Astrocyte (in vitro differentiated cells and primary cell): ENCODE data around the gene DOCK10.

Source experiments
- EZH2 ChIP-seq: IDR thresholded peaks from 2 replicates; pipeline ENCODE4 v1.6.1; 2012; ENCODE audit warnings: mild to moderate bottlenecking, low read length, inconsistent platforms; ENCODE audit not compliant: insufficient read depth
- TF ChIP-seq, protein P1 (sequence below): IDR thresholded peaks from 2 replicates; pipeline ENCODE4 v1.5.1; 2011; ENCODE audit warnings: low read depth, mild to moderate bottlenecking, inconsistent platforms, low read length, moderate library complexity; ENCODE audit not compliant: insufficient read depth

DNA sequence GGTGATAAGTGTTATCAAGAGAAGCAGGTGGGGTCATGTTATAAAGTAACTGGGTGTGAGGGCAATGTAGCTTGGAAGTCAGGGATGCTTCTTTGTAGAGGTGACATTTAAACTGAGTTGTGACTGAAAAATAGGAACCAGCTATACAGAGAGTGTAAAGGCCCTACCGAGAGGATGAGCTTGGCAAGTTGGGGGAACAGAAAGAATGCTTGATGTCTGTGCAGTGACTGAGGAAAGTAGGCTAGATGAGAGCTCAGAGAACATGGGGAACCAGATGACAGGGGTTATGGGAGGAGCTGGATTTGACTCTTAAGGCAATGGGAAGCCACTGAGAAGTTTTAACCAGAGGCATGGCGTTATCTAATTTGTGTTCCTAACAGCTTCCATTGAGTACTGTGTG is 115.3 kb downstream of the DOCK10 start:
- TF ChIP-seq, protein P1, sequence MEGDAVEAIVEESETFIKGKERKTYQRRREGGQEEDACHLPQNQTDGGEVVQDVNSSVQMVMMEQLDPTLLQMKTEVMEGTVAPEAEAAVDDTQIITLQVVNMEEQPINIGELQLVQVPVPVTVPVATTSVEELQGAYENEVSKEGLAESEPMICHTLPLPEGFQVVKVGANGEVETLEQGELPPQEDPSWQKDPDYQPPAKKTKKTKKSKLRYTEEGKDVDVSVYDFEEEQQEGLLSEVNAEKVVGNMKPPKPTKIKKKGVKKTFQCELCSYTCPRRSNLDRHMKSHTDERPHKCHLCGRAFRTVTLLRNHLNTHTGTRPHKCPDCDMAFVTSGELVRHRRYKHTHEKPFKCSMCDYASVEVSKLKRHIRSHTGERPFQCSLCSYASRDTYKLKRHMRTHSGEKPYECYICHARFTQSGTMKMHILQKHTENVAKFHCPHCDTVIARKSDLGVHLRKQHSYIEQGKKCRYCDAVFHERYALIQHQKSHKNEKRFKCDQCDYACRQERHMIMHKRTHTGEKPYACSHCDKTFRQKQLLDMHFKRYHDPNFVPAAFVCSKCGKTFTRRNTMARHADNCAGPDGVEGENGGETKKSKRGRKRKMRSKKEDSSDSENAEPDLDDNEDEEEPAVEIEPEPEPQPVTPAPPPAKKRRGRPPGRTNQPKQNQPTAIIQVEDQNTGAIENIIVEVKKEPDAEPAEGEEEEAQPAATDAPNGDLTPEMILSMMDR, result no peak
- no peak for TF ChIP-seq EZH2
